IPS DF 19.7 (cell line): ENCODE measurements around the gene P2RY8.
"Not testable (repeated sequence)": the region's sequence is repeated elsewhere in the genome, so short reads cannot be mapped to it uniquely, and the experiment has no call there.

Experiments
- DNase-seq: peaks from one replicate; pipeline ENCODE4 v3.0.0-alpha.2; 2013; ENCODE audit warnings: low read depth, low spot score

The P2RY8 gene

GRCh38 chrX:1545776-1546408 lies 8.9 kb upstream of the P2RY8 start:
- no peak for DNase-seq

DNA sequence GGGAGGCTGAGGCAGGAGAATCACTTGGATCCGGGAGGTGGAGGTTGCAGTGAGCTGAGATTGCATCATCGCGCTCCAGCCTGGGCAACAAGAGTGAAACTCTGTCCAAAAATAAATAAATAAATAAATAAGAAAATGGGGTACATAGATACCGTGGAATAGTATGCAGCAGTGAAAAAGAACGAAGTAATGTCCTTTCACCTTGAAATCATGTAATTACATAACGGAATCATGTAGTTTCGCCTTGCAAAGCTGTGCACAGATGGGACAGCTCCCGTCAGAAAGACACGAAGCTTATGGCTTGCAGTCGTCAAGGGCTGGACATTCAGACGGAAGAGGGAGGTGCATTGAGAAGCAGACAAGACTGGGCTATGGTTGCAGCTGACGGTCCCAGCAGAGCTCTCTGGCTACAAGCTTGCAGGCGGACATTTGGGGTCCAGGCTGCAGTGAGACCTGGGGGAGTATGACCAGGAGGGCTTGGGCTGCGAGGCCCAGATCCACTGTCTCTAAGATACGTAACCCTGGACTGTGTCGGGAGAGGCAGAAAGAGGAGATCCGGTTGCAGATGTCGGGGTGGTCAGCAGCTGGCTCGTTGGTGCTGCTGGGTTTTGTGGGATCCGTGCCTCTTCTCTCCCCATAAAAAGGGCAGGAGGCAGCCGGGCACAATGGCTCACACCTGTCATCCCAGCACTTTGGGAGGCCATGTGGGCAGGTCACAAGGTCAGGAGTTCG lies 6.2 kb upstream of the P2RY8 start:
- no peak for DNase-seq

DNA sequence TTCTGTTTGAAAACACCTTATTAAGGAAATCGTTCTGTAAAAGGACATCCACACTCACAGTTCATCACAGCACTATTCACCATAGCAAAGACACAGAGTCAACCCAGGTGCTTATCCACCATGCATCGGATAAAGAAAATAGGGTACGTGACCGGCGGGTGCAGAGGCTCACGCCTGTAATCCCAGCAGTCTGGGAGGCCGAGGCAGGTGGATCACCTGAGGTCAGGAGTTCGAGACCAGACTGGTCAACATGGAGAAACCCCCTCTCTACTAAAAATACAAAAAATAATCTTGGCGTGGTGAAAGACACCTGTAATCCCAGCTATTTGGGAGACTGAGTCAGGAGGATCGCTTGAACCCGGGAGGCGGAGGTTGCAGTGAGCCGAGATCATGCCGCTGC lies 2.2 kb upstream of the P2RY8 start:
- DNase-seq: not testable (repeated sequence)

GRCh38 chrX:1537716-1538090 lies 718 bp upstream of the P2RY8 start:
- not testable (repeated sequence) for DNase-seq

GRCh38 chrX:1536712-1537030 lies 314 bp downstream of the P2RY8 start:
- no peak for DNase-seq

DNA sequence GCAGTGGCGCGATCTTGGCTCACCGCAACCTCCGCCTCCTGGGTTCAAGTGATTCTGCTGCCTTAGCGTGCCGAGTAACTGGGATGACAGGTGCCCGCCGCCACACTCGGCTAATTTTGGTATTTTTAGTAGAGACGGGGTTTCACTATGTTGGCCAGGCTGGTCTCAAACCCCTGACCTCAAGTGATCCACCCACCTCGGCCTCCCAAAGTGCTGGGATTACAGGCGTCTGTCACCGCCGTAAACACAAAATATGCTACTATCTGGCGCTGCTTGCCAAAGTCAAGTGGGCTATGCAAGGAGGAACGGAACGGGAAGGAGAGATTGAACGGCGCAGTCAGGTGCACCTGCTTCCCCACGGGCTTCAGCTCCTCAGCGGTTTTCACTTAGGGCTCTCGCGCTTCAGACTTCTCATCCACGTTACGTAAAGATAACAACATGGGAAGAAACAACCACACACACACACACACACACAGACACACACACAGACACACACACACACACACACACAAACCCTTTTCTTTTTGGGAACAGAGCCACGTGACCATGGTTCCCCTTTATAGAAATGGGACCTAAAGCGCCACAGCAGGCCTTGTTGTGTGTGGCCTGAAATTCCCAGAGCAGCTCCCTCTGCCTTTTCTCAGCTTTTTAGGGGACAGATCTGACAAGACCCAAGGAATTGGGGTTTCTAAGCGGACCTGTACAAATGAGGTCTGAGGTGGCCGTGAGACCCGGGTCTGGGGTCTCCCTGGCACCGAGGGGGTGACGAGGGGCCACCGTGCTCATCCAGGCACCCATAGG lies 1.5 kb downstream of the P2RY8 start:
- DNase-seq: no peak

- DNase-seq: peak; percentile 17
These were observed 2.5 kb downstream of the P2RY8 start for GRCh38 chrX:1534301-1535168.

GRCh38 chrX:1533058-1533457 lies 3.9 kb downstream of the P2RY8 start:
- no peak for DNase-seq

- no peak for DNase-seq
These were observed 5.7 kb downstream of the P2RY8 start for GRCh38 chrX:1531096-1531890.

GRCh38 chrX:1529756-1530155 lies 7.2 kb downstream of the P2RY8 start:
- DNase-seq: no peak

DNA sequence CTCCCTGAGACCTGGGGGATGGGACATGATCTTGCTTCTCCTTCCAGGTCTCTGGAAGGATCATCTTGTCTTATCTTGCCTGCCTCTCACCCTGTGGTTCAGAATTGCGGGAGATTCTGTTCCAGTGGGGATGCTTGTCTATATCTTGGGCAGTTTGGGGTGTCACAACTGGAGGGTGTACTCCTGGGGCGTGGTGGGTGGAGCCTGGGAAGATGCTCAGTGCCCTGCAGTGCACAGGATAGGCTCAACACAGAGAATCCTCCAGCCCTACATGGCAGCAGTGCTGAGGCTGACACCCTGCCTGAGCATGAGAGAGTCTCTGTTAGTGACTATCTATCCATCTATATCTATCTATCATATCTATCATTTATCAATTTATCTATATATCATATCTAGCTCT lies 7.7 kb downstream of the P2RY8 start:
- no peak for DNase-seq

DNA sequence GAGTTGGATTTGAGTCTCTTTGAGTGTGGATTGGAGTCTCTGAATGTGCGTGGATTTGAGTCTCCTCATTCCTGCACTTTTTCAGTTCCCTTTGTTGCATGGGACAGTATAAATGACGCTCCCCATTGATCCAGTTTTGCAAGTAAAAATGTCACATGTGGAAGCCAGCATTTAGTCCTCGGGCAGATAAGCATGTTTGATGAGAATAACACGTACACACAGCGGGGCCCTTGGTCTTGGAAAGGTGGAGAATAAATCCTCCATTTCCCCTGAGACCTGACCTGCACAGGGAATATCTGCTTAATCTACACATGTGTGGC lies 8.1 kb downstream of the P2RY8 start:
- no peak for DNase-seq

DNA sequence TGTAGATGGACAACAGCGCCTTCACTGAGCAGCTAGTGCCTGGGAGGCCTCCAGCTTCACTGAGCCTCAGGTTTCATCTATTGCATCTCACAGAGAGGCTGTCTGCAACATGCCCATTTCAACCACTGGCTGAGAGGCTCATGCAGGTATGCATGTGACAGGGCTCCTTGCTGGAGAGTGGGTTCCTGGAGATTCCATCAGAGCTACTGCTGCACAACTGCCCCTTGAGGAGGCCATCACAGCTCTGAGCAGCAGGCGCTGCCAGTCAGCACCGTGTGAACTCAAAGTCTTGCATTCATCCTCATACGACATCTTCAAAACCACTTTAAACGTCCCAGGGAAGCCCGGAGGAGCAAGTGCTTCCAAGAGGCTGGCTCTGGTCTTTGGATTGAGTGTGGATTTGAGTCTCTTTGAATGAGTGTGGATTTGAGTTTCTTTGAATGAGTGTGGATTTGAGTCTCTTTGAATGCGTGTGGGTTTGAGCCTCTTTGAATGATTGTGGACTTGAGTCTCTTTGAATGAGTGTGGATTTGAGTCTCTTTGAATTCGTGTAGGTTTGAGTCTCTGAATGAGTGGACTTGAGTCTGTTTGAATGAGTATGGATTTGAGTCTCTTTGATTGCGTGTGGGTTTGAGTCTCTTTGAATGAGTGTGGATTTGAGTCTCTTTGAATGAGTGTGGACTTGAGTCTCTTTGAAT lies 8.7 kb downstream of the P2RY8 start:
- no peak for DNase-seq

DNA sequence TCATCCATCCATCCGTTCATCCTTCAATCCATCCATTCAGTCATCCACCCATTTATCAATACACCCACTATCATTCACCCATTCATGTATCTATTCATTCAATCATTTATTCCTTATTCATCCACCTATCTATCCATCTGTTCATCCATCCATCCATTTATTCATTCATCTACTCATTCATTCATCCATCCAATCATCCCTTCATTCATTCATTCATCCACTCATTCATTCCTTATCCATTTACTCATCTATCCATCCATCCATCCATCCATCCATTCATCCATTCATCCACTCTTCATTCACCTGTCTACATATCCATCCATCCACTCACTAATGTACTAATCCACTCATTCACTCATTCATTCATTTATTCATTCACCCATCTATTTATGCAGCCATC lies 9.5 kb downstream of the P2RY8 start:
- DNase-seq: no peak

GRCh38 chrX:1526565-1526964 lies 10.4 kb downstream of the P2RY8 start:
- no peak for DNase-seq

DNA sequence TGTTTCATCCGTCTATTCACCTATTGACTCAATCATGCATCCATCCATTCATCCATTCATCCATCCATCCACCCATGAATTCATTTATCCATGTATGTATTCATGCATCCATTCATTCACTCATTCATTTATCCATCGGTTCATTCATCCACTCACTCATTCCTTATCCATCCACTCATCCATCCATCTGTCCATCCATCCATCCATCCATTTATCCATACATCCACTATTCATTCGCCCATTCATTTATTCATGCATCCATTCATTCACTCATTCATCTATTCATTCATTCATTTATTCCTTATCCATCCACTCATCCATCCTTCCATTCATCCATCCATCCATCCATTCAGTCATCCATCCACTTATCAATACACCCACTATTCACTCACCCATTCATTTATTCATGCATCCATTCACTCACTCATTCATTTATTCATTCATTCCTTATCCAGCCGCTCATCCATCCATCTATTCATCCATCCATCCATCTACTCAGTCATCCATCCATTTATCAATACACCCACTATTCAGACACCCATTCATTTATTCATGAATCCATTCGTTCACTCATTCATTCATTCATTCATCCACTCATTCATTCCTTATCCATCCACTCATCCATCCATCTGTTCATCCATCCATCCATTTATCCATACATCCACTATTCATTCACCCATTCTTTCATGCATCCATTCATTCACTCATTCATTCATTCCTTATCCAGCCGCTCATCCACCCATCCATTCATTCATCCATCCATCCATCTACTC lies 11.2 kb downstream of the P2RY8 start:
- no peak for DNase-seq

DNA sequence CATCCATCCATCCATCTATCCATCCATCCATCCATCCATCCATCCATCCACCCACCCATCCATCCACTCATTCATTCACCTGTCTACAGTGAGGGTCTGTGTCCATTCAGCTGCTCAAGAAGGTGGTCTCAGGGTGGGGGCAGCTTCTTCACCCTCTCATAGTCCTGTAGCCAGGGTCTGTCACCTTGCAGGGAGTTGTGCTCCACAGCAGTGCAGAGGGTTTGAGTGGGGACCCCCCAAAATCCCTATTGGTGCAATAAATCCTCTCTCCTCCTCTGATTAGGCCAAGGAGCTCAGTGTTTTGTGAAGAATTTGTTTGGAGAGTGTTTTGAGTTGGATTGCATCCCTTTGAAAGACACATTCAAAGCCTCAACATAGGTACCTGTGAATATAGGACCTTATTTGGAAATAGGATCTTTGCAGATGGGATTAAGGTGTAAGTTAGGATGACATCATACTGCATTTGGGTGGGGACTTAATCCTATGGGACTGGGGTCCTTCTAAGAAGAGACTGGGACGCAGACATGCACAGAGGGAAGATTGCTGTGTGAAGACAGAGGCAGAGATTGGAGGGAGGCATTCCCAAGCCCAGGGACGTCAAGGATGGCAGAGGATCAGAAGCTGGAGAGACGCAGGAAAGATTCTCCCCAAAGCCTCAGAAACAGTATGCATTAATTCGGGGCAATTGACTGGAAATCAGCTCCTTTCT lies 12.0 kb downstream of the P2RY8 start:
- no peak for DNase-seq

DNA sequence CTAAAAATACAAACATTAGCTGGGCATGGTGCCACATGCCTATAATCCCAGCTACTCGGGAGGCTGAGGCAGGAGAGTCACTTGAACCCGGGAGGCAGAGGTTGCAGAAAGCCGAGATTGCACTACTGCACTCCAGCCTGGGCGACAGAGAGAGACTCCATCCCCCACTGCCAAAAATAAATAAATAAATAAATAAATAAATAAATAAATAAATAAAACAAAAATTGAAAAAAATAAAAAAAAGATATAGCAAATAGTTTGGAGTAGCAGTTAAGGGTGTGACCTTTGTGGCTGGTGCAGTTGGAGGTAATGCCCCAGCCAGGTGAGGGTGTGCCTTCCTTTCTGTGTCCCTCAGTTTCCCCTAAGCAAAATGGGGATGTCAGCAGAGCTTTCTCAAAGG lies 14.1 kb downstream of the P2RY8 start:
- DNase-seq: not testable (repeated sequence)

GRCh38 chrX:1521459-1521956 lies 15.5 kb downstream of the P2RY8 start:
- peak; percentile 50 for DNase-seq
